ENCODE data around the gene TUBB6.

TUBB6 gene

DNA sequence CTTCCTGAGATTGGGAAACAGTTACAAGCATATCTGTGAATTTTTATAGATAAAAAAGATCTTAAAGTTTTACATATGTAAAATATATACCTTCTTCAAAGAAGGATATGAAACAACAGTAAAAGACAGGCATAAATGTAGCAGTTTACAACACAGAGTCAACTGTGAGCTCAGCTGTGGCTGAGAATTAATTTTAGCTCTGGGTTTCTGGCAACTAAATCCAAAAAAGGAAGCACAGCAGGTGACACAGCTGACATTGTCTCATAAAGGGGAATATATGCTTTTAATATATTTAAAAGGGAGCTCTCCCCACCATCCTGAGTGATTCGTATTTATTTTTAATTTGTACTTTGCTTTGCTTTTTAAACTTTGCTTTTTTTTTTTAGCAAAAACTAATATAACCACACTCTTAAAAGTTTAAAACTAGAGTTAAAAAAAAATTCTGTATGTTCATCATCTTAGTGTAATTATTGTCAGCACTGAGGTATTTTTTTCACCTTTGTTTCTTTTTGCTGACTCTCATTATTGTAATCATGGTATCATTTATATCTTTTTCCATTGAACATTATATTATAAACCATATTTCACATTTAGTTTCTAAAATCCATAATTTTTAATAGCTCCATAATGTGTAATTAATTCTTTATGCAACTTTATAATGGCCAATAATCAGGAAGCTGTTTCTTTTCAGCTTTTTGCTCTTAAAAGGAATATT is 6.7 kb downstream of the TUBB6 start:
- DNase-seq (ENCODE audit: low read depth in 2 of 2), result no peak

DNA sequence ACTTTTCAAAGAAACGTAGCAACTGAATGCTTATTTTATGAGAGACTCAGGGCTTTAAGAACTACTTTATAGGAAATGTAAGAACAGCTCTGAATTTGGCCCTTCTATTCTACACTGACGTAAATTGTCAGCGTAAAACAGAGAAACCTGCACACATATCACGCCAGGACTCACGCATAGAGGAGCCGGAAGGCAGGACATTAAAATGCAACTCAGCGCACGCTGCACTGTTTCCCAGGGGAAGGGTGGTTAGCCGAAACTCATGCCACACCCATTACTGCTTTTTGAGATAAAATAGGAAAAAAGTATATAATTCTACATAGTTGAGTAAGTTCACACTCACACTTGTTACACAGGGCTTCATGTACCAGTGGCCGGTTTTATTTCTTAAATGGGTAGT is 7.4 kb downstream of the TUBB6 start:
- no peak for DNase-seq (ENCODE audit: low read depth in 2 of 2)

DNA sequence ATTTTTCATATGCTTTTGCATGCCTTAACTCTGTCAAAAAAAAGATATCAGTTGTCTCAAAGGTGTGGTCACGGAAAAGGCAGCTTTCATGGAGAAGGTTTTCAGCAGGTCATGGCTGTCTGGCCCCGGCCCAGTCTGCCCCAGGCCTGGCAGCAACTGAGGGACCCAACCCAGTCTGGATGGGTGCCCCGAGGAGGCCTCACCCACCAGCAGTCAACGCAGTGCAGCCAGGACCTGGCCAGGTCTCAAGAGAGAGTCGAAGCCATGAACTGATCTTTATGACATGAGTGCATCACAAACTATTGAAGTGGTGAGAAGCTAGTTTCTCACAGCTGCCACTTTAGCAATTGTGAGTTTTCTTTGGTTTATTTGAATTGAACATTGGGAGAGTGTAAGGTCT is 7.9 kb downstream of the TUBB6 start:
- no peak for DNase-seq (ENCODE audit: low read depth in 2 of 2)

DNA sequence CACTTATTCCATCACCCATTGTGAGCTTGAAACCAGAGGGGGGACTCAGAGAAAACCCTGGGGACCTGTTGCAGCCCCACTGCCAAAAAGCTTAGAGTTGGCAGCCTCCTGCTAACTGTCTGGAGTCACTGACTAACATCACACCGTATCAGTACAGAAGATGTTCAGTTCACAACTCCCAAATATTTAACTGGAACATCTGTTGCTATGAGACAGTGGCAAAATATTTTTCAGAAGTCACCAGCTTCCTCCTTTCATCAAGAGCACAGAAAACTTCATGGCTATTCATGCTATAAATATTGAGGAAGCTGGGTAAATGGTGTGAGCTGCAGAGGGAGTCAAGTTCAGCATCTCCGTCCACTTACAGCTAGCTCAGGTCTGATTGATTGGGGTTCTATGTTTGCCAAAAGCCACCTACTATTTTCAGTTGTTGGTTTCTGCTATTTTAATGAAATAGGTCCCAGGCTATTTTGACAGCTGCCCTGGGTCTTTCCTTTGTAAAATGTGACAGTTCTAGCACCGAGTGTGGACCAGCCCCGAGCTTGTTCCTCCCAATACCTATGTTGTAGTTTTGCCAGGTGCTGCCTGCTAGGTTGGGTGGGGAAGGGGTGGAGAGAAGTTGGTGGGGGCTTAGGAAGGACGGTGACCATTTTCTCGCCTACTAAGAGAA is 9.8 kb downstream of the TUBB6 start:
- DNase-seq (ENCODE audit: low read depth in 2 of 2), result no peak

DNA sequence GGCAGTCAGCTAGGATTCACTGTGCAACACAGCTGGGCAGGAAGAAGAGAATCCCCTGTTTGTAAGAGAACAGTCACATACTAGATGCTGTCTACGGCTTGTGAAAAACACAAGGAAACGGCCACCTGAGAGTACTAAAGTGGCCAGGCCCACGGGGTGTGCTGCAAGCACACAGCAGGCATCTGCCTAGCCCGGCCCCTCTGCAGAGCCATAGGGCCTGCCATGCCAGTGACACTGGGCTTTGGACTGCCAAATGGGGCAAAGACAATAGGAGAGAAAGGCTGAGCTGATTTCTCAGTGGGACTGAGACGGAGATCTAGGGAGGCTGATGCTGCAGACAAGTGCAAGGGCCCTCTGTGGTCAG is 10.3 kb downstream of the TUBB6 start:
- DNase-seq (ENCODE audit: low read depth in 2 of 2), result no peak

DNA sequence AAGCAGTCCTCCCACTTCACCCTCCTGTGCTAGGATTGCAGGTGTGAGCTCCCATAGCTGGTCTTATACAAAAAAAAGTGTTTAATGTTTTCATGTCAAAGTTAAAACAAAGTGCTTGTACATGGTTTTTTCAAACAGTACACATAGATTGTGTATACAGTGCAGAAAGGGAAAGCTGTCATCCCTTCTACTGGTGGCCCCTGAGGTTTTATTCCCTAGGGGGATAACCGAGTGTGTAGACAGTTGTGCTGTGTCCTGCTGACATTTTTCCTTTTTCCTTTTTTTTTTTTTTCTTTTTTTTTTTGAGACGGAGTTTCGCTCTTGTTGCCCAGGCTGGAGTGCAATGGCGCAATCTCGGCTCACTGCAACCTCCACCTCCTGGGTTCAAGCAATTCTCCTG is 10.8 kb downstream of the TUBB6 start:
- no peak for DNase-seq (ENCODE audit: low read depth in 2 of 2)

DNA sequence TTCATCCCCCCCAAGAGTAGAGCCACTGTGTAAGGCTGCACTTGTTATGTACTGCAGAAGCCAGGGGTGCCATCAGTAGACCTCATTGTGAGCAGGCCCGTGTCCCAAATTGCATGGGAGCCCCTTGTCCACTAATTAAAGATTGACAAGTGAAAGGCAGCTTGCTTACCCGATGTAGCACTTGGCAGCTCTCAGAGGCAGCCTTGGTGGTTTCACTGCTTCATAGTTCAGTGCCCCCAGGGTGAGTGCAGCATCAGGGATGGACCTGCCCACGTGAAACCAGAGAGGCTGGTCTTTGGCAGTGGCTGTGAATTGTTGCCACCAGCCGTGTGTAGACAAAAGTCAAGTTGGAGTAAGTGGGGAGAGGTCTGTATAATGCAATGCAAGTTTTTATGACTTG is 13.3 kb downstream of the TUBB6 start:
- DNase-seq (ENCODE audit: low read depth in 2 of 2), result no peak

DNA sequence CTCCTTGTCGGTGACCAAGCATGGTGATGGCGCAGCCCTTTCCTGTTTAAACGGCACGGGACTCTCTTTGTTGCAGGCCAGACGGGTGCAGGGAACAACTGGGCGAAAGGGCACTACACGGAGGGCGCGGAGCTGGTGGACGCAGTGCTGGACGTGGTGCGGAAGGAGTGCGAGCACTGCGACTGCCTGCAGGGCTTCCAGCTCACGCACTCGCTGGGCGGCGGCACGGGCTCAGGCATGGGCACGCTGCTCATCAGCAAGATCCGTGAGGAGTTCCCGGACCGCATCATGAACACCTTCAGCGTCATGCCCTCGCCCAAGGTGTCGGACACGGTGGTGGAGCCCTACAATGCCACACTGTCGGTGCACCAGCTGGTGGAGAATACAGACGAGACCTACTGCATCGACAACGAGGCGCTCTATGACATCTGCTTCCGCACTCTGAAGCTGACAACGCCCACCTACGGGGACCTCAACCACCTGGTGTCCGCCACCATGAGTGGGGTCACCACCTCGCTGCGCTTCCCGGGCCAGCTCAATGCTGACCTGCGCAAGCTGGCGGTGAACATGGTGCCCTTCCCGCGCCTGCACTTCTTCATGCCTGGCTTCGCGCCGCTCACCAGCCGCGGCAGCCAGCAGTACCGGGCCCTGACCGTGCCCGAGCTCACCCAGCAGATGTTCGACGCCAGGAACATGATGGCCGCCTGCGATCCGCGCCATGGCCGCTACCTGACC is 17.1 kb downstream of the TUBB6 start:
- DNase-seq (ENCODE audit: low read depth in 2 of 2), result no peak

DNA sequence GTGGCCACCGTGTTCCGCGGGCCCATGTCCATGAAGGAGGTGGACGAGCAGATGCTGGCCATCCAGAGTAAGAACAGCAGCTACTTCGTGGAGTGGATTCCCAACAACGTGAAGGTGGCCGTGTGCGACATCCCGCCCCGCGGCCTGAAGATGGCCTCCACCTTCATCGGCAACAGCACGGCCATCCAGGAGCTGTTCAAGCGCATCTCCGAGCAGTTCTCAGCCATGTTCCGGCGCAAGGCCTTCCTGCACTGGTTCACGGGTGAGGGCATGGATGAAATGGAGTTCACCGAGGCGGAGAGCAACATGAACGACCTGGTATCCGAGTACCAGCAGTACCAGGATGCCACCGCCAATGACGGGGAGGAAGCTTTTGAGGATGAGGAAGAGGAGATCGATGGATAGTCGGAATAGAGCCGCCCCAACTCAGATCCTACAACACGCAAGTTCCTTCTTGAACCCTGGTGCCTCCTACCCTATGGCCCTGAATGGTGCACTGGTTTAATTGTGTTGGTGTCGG is 17.7 kb downstream of the TUBB6 start:
- DNase-seq (ENCODE audit: low read depth in 2 of 2), result no peak

DNA sequence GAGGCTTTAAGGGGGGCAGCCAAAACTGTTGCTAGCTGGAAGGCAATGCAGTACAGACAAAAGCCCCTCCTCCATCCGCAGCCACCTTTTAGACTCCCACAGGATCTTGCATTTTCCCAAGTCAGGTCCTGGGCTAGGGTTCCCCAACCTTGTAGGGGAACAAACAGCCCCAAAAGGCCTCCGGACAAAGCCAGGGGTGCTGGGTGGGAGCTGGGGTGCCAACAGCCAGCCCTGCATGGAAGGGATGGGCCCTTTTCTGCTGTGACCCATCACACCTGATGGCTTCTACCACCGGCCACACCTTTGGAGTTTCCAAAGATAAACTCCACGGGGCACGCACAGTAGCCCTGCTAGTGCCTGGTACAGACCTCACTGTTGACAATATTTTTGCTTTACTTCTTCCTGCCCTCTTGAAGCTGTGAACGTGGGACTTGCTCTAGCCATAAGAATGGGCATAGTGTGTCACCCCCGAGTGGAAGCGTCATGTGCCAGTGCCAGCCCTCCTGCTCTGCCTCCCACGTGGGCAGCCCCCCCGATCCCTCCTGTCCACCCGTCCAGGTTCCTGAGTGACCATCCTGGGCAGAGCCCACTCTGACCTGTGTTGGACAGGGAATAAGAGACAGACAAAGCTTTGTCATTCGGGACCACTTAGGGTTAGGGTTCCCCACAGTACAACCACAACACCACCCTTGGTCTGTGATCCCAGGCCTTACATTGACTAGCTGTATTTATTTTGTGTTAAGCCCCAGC is 18.8 kb downstream of the TUBB6 start:
- no peak for DNase-seq (ENCODE audit: low read depth in 2 of 2)

DNA sequence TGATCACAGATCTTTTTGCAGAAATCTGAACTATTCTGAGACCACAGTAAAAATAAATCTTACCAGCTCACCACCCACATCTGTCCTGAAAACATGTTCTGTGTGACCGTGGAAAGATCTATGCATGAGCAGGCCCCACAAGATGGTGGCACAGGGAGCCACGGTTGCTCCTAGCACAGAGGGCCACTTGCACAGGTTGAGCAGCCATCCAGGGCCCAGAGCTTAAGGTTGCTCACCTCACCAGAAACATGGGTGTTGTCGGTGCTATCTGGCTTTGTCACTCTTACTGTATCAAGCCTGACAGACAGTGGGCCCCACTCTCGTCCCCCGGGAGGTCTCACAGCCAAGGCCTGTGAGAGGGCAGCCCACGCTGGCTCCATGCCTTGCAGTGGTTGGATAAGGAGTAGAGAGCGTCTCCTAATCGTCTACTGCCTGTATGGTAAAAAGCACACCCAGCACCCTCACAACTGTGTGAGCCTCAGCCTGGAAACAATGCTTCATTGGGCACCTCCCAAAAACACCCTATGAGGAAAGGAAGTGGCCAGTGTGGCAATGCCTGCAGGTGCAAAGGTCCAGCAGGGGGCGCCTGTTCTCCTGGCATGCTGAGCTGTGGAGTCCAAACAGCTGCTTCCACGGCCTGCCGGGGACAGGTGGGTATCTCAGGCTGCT is 19.6 kb downstream of the TUBB6 start:
- peak; percentile 51 to 72 for DNase-seq (ENCODE audit: low read depth in 2 of 2)

DNA sequence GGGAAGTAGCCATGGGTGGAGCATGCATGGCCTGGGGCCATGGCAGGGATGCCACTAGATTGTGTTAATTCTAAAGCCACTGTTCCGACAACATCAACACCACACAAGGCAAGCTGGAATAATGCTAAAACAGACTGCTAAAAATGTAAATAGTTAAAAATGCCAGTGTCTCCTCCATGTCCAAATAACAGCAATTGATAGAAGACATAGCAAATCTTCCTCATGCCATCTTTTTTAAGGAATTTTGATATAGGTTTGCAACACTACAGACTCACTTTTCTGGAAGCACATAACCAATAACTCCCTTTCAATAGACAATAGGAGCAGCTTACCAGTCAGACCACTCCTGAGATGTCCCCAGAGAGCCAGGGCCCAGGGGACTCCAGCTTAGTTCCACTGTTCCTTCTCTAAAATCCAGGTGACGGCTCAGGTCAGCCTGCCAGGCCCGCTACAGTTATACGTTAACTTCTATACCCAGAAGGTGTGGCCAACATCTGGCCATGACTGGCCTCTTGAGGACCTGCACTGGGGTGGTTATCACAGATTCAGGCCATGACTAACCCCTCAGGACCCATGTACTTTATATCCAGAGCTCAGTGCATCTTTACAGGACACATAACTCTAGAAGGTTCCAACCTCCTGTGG is 20.3 kb downstream of the TUBB6 start:
- DNase-seq (ENCODE audit: low read depth in 2 of 2), result no peak

DNA sequence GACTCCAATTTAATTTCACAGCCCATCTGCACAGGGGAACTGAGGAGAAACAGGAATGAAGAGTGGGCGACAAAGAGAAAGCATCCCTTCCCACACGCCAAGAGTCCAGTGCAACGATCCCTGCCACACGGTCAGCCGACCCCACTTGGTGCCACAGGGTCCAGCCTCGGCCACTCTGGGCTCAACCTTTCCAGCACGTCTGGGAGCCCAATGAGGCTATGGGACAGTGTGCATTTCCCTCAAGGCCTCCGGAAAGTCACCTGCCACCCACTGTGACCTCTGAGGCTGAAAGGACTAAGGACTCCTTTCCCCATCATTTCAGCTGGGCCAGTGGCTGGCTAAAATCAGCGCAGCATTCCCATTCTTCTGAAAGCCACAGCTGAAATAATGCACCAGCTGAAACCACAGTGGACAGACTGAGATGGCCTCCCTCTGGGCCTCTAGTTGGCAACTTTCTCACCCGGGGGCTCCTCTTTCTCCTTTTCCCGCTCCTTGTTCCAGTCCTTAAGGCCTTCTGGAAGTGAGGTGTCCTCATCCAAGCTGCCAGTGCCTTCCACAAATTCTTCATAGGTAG is 21.2 kb downstream of the TUBB6 start:
- DNase-seq (ENCODE audit: low read depth in 2 of 2), result no peak

DNA sequence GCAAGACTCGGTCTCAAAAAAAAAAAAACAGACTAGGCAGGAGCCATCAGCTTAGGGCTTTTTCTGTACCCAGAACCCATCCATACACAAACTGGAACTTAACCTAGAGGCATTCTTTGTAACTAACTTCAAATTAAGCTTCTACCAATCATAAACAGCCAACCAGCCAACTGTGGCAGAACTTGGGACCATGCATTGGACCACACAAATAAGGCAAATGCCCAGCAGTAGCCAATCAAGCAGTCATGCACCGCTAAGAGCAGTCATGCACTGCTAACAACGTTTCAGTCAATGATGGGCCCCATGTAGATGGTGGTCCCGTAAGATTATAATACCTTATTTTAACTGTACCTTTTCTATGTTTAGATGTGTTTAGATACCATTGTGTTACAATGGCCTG is 22.7 kb downstream of the TUBB6 start:
- DNase-seq (ENCODE audit: low read depth in 2 of 2), result no peak

DNA sequence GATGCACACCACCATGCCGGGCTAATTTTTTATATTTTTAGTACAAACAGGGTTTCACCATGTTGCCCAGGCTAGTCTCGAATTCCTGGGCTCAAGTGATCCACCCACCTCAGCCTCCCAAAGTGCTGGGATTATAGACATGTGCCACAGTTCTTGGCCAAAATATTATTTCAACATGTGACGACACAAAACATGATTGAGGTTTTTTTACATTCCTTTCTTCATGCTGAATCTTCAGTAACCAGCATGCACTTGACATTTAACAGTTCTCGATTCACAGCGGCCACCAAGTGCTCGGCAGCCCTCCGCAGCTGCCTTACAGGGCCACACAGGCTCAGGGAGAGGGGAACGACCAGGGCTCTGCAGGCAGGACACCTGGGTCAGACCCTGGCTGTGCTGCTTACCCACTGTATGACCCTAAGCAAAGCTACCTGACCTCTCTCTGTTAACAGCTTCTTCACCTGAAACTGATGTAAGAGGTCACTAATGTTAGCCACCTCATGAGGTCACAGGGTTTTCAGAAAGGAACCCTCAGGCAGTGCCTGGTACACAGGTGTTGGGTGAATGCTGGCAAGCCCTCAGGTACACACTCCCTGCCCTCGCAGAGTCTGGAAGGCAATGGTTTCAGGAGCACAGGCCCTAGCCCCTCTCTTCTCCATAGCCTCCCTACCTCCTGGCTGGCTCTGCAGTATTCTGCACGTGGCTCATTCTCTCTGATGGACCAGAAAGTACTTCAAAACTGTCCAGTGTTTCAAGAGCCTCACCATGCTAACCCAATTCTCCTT is 25.7 kb downstream of the TUBB6 start:
- no peak for DNase-seq (ENCODE audit: low read depth in 2 of 2)

DNA sequence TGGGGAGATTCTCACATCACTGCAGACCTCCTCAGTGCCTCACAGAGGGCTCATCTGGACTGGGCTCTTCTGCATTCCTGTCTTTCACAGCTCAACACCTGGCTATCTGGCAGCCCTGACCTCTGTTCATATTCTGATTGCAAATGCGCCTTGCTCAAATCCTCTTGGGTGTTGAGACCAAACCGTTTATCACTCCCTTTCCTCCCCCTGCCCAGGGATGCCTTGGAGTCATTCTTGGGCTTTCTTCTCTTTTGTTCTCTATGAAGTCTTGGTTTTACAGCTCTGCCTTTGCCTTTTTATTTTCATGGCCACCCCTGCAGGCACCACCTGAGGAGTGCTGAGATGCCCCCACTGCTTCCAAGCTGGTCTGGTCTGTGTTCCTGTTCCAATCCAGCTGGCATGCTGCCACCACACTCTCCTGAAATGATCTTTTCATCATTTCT is 26.3 kb downstream of the TUBB6 start:
- no peak for DNase-seq (ENCODE audit: low read depth in 2 of 2)

DNA sequence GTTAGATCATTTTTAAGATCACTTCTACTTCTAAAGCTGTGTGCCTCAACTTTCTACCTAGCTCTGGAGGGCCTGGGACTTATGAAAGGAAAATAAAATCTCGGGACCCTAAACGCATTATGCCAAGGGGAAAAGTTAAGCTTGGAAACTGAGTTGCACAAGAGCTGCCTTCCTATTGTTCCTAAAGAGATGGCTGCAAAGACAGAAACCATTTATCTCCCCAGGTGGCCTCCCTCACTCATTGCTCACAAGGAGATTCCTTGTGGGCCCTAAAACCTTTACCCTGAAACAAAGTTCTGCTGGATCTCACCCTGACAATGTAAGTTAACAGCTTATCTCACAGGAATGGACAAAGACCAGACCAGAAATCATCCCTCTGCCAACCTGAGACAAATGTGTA is 26.8 kb downstream of the TUBB6 start:
- no peak for DNase-seq (ENCODE audit: low read depth in 2 of 2)

DNA sequence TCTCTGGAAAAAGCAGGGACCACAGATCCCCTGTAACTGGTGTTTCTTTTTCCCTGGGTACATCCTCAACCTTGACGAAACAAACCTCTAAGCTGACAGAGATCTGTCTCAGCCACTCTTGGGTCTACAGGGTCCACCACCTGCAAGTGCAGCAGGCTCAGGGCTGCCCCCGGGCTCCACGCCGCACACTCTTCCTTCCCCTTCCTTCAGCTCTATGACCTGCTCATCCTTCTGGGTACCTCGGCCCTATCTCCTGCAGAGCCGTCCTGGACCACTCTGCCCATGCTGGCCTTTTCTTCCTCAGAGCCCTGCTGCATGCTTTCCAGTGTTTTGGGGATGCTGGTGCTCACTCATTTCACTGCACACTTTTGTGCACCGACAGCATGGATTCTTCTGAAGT is 27.5 kb downstream of the TUBB6 start:
- DNase-seq (ENCODE audit: low read depth in 2 of 2), result no peak

DNA sequence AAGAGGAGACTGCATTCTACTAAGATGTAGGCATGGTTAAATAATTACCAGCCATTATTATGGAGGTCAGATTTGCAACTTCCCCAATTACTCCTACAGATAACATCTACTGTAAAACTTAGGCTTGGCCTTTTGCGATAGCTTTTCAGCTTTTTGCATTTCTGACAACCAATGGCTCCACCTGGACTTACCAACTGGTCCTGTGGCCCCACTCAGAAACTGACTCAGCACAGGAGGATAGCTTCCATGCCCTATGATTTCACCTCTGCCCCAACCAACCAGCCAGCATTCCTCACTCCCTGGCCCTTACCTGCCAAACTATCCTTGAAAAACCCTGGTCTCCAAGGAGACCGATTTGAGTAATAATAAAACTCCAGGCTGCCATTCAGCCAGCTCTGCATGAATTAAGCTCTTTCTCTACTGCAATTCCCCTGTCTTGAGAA is 28.2 kb downstream of the TUBB6 start:
- no peak for DNase-seq (ENCODE audit: low read depth in 2 of 2)

DNA sequence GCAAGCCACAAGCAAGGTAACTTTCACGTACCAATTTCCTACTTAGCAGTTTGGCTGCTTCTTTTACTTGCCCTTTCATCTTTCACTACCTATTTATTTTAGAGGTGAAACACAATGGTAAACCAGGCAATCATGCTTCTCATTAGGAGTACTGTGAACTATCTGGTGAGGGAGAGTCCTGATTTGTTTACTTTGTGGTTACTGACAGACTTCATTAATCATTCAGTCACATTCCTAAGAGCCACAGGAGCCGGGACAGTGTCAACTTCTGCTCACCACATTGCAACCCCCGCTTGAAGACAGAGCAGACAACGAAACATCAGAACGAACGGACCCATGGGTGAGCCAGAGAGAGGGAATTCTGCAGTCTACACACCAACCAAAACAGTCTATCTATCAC is 28.8 kb downstream of the TUBB6 start:
- no peak for DNase-seq (ENCODE audit: low read depth in 2 of 2)

Data from stimulated activated CD4-positive, alpha-beta T cell treated with anti-CD3 and anti-CD28 coated beads, Interleukin-1b, Interleukin-23, amount 100 ng/mL, for 4 hours (primary cell).